Mesenchymal stem cell (in vitro differentiated cells and primary cell): ENCODE data around the gene FAM168B.
"Not testable (repeated sequence)": the region's sequence is repeated elsewhere in the genome, so short reads cannot be mapped to it uniquely, and the experiment has no call there.

Experiments used
- DNase-seq: peaks from one replicate; pipeline ENCODE4 v3.0.0-alpha.2; 2013
- H2AFZ ChIP-seq: one replicate; pipeline ENCODE4 v1.6.1; 2013; ENCODE audit warnings: low read depth, mild to moderate bottlenecking, control low read depth, inconsistent platforms, low read length, moderate library complexity
- H2AK5ac ChIP-seq: 2 replicates; pipeline ENCODE4 v1.6.1; 2013; ENCODE audit warnings: low read length, moderate library complexity, mild to moderate bottlenecking, inconsistent platforms; ENCODE audit not compliant: severe bottlenecking
- H2BK120ac ChIP-seq: one replicate; pipeline ENCODE4 v1.6.1; 2013; ENCODE audit warnings: low read depth, mild to moderate bottlenecking, inconsistent platforms, low read length, moderate library complexity
- H2BK12ac ChIP-seq, 2 experiments: one replicate each; pipeline ENCODE4 v1.6.1; 2013; ENCODE audit warnings: inconsistent platforms in 2 of 2, low read length in 2 of 2, mild to moderate bottlenecking in 2 of 2, moderate library complexity in 2 of 2, control low read depth in 1 of 2
- H2BK15ac ChIP-seq: one replicate; pipeline ENCODE4 v1.6.1; 2013; ENCODE audit warnings: mild to moderate bottlenecking, low read depth, inconsistent platforms; ENCODE audit not compliant: poor library complexity, severe bottlenecking
- H2BK5ac ChIP-seq: 2 replicates; pipeline ENCODE4 v1.6.1; 2013; ENCODE audit warnings: low read depth, mild to moderate bottlenecking, low read length, control low read depth, inconsistent platforms; ENCODE audit not compliant: poor library complexity, severe bottlenecking
- H3K14ac ChIP-seq, 2 experiments: one replicate each; pipeline ENCODE4 v1.6.1; 2013; ENCODE audit warnings: inconsistent platforms in 2 of 2, low read length in 2 of 2, control low read depth in 1 of 2, mild to moderate bottlenecking in 1 of 2, moderate library complexity in 1 of 2
- H3K18ac ChIP-seq, 2 experiments: one replicate each; pipeline ENCODE4 v1.6.1; 2013; ENCODE audit warnings: inconsistent platforms in 2 of 2, low read length in 2 of 2, control low read depth in 1 of 2, low read depth in 1 of 2, mild to moderate bottlenecking in 1 of 2
- H3K23ac ChIP-seq, 2 experiments: one replicate each; pipeline ENCODE4 v1.6.1; 2013; ENCODE audit warnings: inconsistent platforms in 2 of 2, low read length in 2 of 2, mild to moderate bottlenecking in 2 of 2, moderate library complexity in 2 of 2, control low read depth in 1 of 2
- H3K27ac ChIP-seq: 2 replicates; pipeline ENCODE4 v1.5.1; 2013; ENCODE audit warnings: mild to moderate bottlenecking, moderate library complexity, low read length, control low read depth, inconsistent platforms; ENCODE audit not compliant: poor library complexity, severe bottlenecking
- H3K27me3 ChIP-seq, 2 experiments: 2 replicates each; pipeline versions ENCODE4 v1.6.1 to v1.7.0; 2013; ENCODE audit warnings: low read length in 2 of 2, mild to moderate bottlenecking in 2 of 2, moderate library complexity in 2 of 2, control low read depth in 1 of 2, inconsistent platforms in 1 of 2; ENCODE audit not compliant: control insufficient read depth in 1 of 2, insufficient read depth in 1 of 2
- H3K36me3 ChIP-seq, 2 experiments: 2 replicates each; pipeline versions ENCODE4 v1.6.1 to v1.7.0; 2013; ENCODE audit warnings: low read length in 2 of 2, control low read depth in 1 of 2, inconsistent platforms in 1 of 2, low read depth in 1 of 2, mild to moderate bottlenecking in 1 of 2; ENCODE audit not compliant: insufficient read depth in 2 of 2, control insufficient read depth in 1 of 2
- H3K4ac ChIP-seq, 2 experiments: one replicate each; pipeline ENCODE4 v1.6.1; 2013; ENCODE audit warnings: inconsistent platforms in 2 of 2, low read length in 2 of 2, mild to moderate bottlenecking in 2 of 2, moderate library complexity in 2 of 2, control low read depth in 1 of 2, low read depth in 1 of 2
- H3K4me1 ChIP-seq: 2 replicates; pipeline ENCODE4 v1.6.1; 2013; ENCODE audit warnings: low read depth, low read length, control low read depth; ENCODE audit not compliant: control insufficient read depth, insufficient read depth
- H3K4me2 ChIP-seq: 2 replicates; pipeline ENCODE4 v1.6.1; 2013; ENCODE audit warnings: low read length, mild to moderate bottlenecking, inconsistent platforms; ENCODE audit not compliant: poor library complexity, severe bottlenecking
- H3K4me3 ChIP-seq, 2 experiments: 2 replicates each; pipeline versions ENCODE4 v1.5.1 to v1.7.0; 2013; ENCODE audit warnings: low read length in 2 of 2, mild to moderate bottlenecking in 2 of 2, control low read depth in 1 of 2, low read depth in 1 of 2; ENCODE audit not compliant: insufficient read depth in 1 of 2
- H3K79me1 ChIP-seq: replicated peaks from 2 replicates; pipeline ENCODE4 v1.6.1; 2013; ENCODE audit warnings: mild to moderate bottlenecking, control low read depth, low read length, inconsistent platforms; ENCODE audit not compliant: poor library complexity, severe bottlenecking
- H3K9ac ChIP-seq: 2 replicates; pipeline ENCODE4 v1.7.0; 2013; ENCODE audit warnings: mild to moderate bottlenecking, low read length, moderate library complexity
- H3K9me3 ChIP-seq: 2 replicates; pipeline ENCODE4 v1.7.0; 2013; ENCODE audit warnings: mild to moderate bottlenecking, low read length; ENCODE audit not compliant: control insufficient read depth
- H4K8ac ChIP-seq: one replicate; pipeline ENCODE4 v1.6.1; 2013; ENCODE audit warnings: inconsistent platforms, mild to moderate bottlenecking, low read length, moderate library complexity
- H4K91ac ChIP-seq: one replicate; pipeline ENCODE4 v1.6.1; 2013; ENCODE audit warnings: mild to moderate bottlenecking, low read length, inconsistent platforms
- whole genome bisulfite sequencing: methylation state at CpG from one replicate; pipeline ENCODE4 v1.1.7; 2013; ENCODE audit warnings: mixed read lengths; 5-methylcytosine and 5-hydroxymethylcytosine counted together

Gene FAM168B

DNA sequence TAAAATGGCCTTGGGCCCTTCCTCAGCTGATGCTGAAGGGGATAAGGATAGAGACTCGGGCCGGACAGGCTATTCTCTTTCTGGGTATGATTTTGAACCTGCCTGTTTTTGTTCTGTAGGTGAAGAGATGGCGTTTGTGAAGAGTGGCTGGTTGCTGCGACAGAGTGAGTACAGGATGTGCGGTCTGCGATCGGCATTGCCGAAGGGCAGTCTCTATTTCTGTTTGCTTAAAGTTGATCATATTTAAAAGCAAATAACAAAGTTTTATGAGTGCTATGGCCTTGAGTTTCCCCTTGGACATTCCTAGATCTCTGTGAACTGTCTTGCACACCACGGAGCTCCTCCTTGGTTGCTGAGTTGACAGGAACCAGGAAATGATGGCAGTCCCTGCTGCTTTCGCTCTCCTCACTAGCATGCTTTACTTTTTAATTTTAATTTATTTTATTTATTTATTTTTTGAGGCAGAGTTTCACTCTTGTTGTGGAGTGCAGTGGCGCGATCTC is 27.6 kb upstream of the FAM168B start:
- Histone ChIP-seq H3K9ac (no peak overlapping the region), H3K27me3 (no peaks in the 10 kb centered on the region), H3K14ac (no peak overlapping the region), H4K8ac (no peak overlapping the region), H3K4me1 (peaks cover 2% of the 10 kb centered on the region), H2AK5ac (no peak overlapping the region), H3K4me2 (no peak overlapping the region), H2BK15ac (no peak overlapping the region), H2BK12ac (no peak overlapping the region), H3K9me3 (no peaks in the 10 kb centered on the region), H2BK5ac (no peak overlapping the region), H2AFZ (no peak overlapping the region), H4K91ac (no peak overlapping the region), H3K18ac (no peak overlapping the region), H3K36me3 (peaks cover 28 to 39% of the 10 kb centered on the region in 2 experiments), H3K4me3 (no peak overlapping the region), H3K4ac (no peak overlapping the region), H3K23ac (no peak overlapping the region), H3K27ac (no peak overlapping the region), H2BK120ac (no peak overlapping the region), H3K79me1 (peaks cover 38% of the 10 kb centered on the region)
- 98% methylated on average over 11 of the region's 12 CpGs for WGBS
- DNase-seq = no peak

DNA sequence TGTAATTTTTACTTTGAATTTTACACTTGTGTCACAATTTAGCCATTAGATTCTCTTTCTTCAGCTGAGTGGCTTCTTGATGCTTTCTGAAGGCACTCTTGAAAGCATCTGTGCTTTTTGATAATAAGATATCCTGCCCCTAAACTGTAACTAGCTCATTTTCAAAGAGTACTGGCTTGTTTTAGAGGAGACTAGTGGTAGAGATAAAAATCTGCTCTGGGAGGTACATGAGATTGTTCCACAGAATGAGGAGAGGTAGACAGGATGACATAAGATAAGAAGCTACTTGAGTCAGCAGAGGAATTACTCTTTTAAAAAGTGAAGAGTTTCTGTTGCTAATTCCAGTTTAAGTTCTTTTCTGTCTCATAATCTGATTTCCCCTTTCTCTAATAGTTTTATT is 22.5 kb upstream of the FAM168B start:
- peaks cover 10 to 15% of the 10 kb centered on the region in 2 experiments for H3K36me3 ChIP-seq
- no peak overlapping the region for H3K4me3 ChIP-seq
- no peak overlapping the region for H2AFZ ChIP-seq
- H3K4me1 ChIP-seq = peaks cover 5% of the 10 kb centered on the region
- no peaks in the 10 kb centered on the region for H3K27me3 ChIP-seq
- no peak for DNase-seq
- no peak overlapping the region for H2BK15ac ChIP-seq
- H3K23ac ChIP-seq = no peak overlapping the region
- no peak overlapping the region for H3K14ac ChIP-seq
- H2AK5ac ChIP-seq = no peak overlapping the region
- H2BK12ac ChIP-seq = no peak overlapping the region
- no peak overlapping the region for H3K4ac ChIP-seq
- H3K9ac ChIP-seq = no peak overlapping the region
- H2BK5ac ChIP-seq = no peak overlapping the region
- H3K27ac ChIP-seq = no peak overlapping the region
- H3K9me3 ChIP-seq = no peaks in the 10 kb centered on the region
- no peak overlapping the region for H4K8ac ChIP-seq
- H3K79me1 ChIP-seq = peaks cover 23% of the 10 kb centered on the region
- H3K18ac ChIP-seq = no peak overlapping the region
- no peak overlapping the region for H4K91ac ChIP-seq
- H3K4me2 ChIP-seq = no peak overlapping the region
- H2BK120ac ChIP-seq = no peak overlapping the region

DNA sequence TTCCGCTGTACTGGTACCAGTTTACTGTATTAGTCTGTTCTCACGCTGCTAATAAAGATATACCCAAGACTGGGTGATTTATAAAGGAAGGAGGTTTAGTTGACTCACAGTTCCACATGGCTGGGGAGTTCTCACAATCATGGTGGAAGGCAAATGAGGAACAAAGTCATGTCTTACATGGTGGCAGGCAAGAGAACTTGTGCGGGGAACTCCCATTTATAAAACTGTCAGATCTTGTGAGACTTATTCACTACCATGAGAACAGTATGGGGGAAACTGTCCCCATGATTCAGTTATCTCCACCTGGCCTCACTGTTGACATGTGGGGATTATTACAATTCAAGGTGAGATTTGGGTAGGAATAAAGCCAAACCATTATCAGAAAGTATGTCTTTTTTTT is 21.7 kb upstream of the FAM168B start:
- H3K4me1 ChIP-seq, H3K4me3 ChIP-seq, H3K4ac ChIP-seq, H2BK5ac ChIP-seq, H4K91ac ChIP-seq, H3K27ac ChIP-seq, H2BK120ac ChIP-seq, H3K18ac ChIP-seq, H2BK12ac ChIP-seq, H4K8ac ChIP-seq, H3K27me3 ChIP-seq, H3K9ac ChIP-seq, H3K9me3 ChIP-seq, H2AFZ ChIP-seq, H3K23ac ChIP-seq, H2AK5ac ChIP-seq, H2BK15ac ChIP-seq, H3K4me2 ChIP-seq, DNase-seq, H3K14ac ChIP-seq: not testable (repeated sequence)
- peaks cover 9 to 21% of the 10 kb centered on the region in 2 experiments for H3K36me3 ChIP-seq
- peaks cover 21% of the 10 kb centered on the region for H3K79me1 ChIP-seq
- 93% methylated on average over 3 of the region's 3 CpGs for WGBS

DNA sequence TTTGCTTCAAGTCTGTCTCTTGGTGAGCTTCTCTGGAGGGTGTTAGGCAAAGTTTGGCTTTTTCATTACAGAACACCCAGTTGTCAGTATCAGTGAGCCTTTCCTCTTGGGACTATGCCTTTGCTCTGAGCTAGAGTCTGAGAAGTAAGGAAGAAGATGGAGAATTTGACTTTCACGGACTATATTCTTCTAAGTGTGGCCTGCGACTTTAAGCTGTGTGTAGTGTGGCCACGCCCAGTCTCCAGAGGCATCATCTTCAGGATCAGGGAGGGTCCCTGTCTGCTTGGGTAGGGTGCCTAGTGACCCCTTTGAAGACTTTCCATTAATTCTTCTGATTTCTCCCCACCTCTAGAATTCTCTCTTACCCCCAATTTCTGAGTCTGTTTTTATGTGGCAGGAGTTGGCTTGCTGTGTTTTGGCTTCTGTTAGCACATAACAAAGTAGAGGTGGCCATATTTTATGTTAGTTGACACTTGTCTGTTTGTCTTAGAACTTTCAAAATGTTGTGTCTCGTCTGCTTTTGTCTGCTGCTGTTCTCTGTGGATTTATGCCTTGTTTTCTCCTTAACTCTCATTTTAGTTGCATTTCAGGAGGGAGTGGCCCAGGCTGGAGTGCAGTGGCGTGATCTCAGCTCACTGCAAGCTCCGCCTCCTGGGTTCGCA is 20.4 kb upstream of the FAM168B start:
- H3K4me3 ChIP-seq = no peak overlapping the region
- H3K36me3 ChIP-seq = peaks cover 9 to 24% of the 10 kb centered on the region in 2 experiments
- no peak overlapping the region for H2BK5ac ChIP-seq
- H3K9ac ChIP-seq = no peak overlapping the region
- no peak for DNase-seq
- H3K9me3 ChIP-seq = no peaks in the 10 kb centered on the region
- H3K79me1 ChIP-seq = peaks cover 19% of the 10 kb centered on the region
- H2BK120ac ChIP-seq = no peak overlapping the region
- no peak overlapping the region for H2AK5ac ChIP-seq
- H2BK12ac ChIP-seq = no peak overlapping the region
- H2BK15ac ChIP-seq = no peak overlapping the region
- no peaks in the 10 kb centered on the region for H3K27me3 ChIP-seq
- H3K4me1 ChIP-seq = peaks cover 6% of the 10 kb centered on the region
- H4K8ac ChIP-seq = no peak overlapping the region
- no peak overlapping the region for H3K4ac ChIP-seq
- 97% methylated on average over 7 of the region's 7 CpGs for WGBS
- H3K27ac ChIP-seq = no peak overlapping the region
- H4K91ac ChIP-seq = no peak overlapping the region
- no peak overlapping the region for H3K4me2 ChIP-seq
- H3K23ac ChIP-seq = no peak overlapping the region
- no peak overlapping the region for H2AFZ ChIP-seq
- H3K14ac ChIP-seq = no peak overlapping the region
- no peak overlapping the region for H3K18ac ChIP-seq
